Lower leg skin (tissue), 4 donors: Measurements from ENCODE around the gene TGFBR2. TPM values are rescaled to one million over a fixed set of nuclear protein-coding genes. Genes with fewer than 3 reads are reported as not detected.

Experiments
- DNase-seq, 2 donors: peaks; one replicate each; pipeline ENCODE4 v3.0.0-alpha.2; 2019; ENCODE audit warnings: low spot score in 2 of 2
- H3K4me3 ChIP-seq: fragments of 200-600 bp; sonication (generic); 2 replicates; pipeline ENCODE4 v1.5.1; 2017; ENCODE audit warnings: mild to moderate bottlenecking, low read depth; ENCODE audit not compliant: poor library complexity, severe bottlenecking
- POLR2A ChIP-seq, 2 donors: fragments of 450-650 bp; IDR thresholded peaks; one replicate each; pipeline ENCODE4 v1.6.1; 2016 to 2017; ENCODE audit warnings: antibody characterized with exemption in 2 of 2, mild to moderate bottlenecking in 1 of 2, moderate library complexity in 1 of 2
- WGBS, 2 donors: methylation state at CpG; one replicate each; pipeline ENCODE4 v1.1.5; 2018; 5-methylcytosine and 5-hydroxymethylcytosine counted together
- intact Hi-C: fragments of 100-400 bp; cut with DNase I; formaldehyde crosslinking; loops from one replicate; pipeline ENCODE4 v1.15.0; 2023; ENCODE audit warnings: low total_unique reads
- total RNA-seq, 4 donors: library from RNA; depleted of rRNA; stranded (reverse); fragments of >200 nt; gene quantifications; one replicate each; pipeline ENCODE4 v1.1.0, GENCODE V29; 2016
- TF ChIP-seq, protein P1 (sequence below), 3 donors: fragments of 450-650 bp; IDR thresholded peaks; one replicate each; pipeline ENCODE4 v1.5.1; 2016; ENCODE audit warnings: antibody characterized with exemption in 3 of 3, mild to moderate bottlenecking in 3 of 3, moderate library complexity in 2 of 3

Gene TGFBR2
- total RNA-seq, 4 donors from 2014 or later = 57.8 to 109 (median 71.4) TPM

DNA sequence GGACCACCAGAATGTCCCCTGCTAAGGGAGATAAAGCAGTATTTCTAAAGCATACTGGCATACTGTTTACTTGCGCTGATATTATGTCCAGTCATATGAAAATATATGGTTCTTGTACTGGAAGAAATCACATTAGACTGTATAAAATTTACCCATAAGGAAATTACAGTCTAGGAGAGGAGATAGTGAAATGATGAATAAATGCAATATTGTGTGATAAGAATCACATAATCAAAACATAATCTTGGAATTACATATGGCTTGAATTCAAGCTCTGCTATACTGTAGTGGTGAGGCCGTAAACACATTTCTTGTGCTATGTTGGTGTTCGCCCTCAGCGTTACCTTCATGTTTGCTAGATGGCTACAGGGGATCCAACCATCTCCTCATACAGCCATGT lies 20.7 kb upstream of the TGFBR2 start:
- 96 to 97% methylated on average over 4 of the region's 4 CpGs for WGBS, 2 donors
- H3K4me3 ChIP-seq = no peak overlapping the region
- intact Hi-C loops = no loop called here
- TF ChIP-seq, protein P1, sequence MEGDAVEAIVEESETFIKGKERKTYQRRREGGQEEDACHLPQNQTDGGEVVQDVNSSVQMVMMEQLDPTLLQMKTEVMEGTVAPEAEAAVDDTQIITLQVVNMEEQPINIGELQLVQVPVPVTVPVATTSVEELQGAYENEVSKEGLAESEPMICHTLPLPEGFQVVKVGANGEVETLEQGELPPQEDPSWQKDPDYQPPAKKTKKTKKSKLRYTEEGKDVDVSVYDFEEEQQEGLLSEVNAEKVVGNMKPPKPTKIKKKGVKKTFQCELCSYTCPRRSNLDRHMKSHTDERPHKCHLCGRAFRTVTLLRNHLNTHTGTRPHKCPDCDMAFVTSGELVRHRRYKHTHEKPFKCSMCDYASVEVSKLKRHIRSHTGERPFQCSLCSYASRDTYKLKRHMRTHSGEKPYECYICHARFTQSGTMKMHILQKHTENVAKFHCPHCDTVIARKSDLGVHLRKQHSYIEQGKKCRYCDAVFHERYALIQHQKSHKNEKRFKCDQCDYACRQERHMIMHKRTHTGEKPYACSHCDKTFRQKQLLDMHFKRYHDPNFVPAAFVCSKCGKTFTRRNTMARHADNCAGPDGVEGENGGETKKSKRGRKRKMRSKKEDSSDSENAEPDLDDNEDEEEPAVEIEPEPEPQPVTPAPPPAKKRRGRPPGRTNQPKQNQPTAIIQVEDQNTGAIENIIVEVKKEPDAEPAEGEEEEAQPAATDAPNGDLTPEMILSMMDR (IDR thresholded peaks at IDR 0.05) = no peak
- no peak for TF ChIP-seq POLR2A (IDR thresholded peaks at IDR 0.05)
- no peak for DNase-seq

DNA sequence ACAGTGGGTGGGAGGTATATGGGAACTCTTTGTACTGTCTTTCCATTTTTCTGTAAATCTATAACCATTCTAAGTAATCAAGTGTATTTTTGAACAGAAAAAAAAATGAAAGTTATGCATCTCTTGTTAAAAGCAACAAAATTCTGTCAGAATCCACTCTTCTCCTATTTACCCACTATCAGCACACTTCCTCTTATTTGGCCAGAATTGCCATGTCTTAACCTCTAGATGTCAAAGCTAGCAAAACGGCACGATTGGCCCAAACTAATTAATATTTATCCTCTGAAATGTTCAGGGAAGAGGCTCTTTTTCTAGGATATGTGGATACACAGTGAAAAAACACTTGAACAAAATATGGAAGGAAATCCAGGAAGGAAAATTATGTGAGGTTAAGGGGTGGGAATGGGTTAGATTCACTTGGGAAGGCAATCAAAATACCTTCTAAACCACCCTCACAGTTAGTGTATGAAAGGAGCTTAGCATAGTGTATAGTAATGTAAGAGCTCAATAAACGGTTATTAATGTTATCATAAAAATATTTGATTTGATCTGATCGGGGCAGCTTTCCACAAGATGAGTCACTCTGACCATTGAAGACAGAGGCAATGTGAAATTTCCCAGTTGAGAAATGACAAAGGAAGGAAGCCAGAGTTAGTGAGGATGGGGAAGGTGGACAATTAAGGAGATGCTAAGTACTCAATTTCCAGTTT lies 20.1 kb upstream of the TGFBR2 start:
- TF ChIP-seq, protein P1 (IDR thresholded peaks at IDR 0.05) = no peak
- no peak for TF ChIP-seq POLR2A (IDR thresholded peaks at IDR 0.05)
- no peak for DNase-seq
- 63 to 64% methylated on average over 4 of the region's 4 CpGs for WGBS, 2 donors
- intact Hi-C loops = no loop called here
- H3K4me3 ChIP-seq = no peak overlapping the region

DNA sequence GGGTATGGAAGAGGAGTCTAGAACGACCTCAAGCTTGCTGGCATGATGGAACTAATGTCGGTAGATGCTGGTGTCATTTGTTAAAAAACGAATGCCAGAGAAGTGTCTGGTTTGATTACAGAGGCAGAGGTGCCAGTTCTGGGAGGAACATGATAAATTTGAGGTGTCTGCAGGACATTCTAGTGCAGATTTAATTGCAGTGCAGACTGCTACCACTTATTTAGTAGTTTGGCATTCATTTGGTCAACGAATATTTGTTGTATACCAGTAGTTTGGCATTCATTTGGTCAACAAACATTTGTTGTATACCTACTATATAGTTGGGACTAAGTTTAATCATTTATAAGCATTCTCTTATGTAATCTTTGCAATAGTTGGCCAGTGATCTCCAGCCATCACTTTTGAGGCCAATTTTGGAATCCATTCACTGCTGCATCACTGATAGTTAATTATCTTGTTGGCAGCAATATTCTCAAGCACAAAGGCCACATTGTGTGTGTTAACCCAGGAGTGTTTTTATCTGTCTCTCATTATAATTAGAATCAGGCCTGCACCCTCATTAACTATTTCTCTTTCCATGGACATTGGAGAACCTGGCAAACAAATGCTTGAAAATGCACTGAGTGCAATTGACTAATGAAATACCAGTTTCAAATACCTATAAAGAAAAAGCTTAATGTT lies 19.5 kb upstream of the TGFBR2 start:
- TF ChIP-seq, protein P1 (IDR thresholded peaks at IDR 0.05) = no peak
- no peak for TF ChIP-seq POLR2A (IDR thresholded peaks at IDR 0.05)
- DNase-seq = no peak
- WGBS, 2 donors = 78 to 87% methylated on average over 4 of the region's 4 CpGs
- no peak overlapping the region for H3K4me3 ChIP-seq
- intact Hi-C loops = no loop called here

DNA sequence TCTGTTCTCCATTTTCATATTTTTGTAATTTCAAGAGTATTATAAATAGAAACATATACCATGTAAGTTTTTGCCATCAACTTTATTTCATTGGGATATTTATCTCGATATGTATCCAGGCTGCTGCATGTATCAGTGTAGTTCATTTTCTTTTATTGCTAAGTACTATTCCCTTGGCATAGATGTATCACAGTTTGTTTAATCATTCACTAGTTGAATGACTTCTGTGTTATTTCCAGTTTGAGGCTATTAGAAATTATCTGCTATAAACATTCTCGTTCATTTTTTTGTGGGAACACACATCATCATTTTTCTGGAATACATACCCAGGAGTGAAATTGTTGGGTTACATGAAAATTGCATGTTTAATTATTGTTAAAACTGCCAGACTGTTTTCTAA lies 18.5 kb upstream of the TGFBR2 start:
- H3K4me3 ChIP-seq = no peak overlapping the region
- no peak for DNase-seq
- TF ChIP-seq, protein P1 (IDR thresholded peaks at IDR 0.05) = no peak
- no peak for TF ChIP-seq POLR2A (IDR thresholded peaks at IDR 0.05)
- intact Hi-C loops = no loop called here
- 92 to 94% methylated on average over 2 of the region's 2 CpGs for WGBS, 2 donors

DNA sequence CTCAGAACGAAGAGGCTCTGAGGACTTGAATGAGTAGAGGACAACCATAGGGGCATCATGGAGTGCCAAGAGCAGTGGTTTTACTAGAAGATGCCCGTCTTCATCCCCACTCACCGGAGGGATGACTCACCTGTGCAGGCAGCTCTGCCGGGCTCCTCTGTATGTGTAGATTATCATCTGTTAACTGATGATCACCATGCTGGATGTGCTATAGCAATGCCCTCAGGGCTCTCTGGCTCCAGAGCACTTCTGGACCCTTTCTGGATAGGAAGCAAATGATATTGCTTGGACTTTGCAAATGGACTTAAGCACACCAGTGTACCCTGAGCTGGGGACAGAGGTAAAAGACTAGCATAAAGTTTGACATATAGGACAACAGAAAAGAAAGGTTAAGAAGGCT lies 10.2 kb upstream of the TGFBR2 start:
- DNase-seq = no peak
- 77 to 83% methylated on average over 4 of the region's 4 CpGs for whole genome bisulfite sequencing, 2 donors
- intact Hi-C loops = no loop called here
- H3K4me3 ChIP-seq = no peak overlapping the region
- TF ChIP-seq, protein P1 (IDR thresholded peaks at IDR 0.05) = no peak
- no peak for TF ChIP-seq POLR2A (IDR thresholded peaks at IDR 0.05)
